ENCODE results near the gene SMAD7.
A peak's percentile ranks its signal among the peaks of the same experiment; 100 is the strongest.

Gene SMAD7

GRCh38 chr18:48959921-48960920, 9.5 kb upstream of the SMAD7 start:
- DNase-seq (ENCODE audit: low read depth in 2 of 2): no peak

- no peak for DNase-seq (ENCODE audit: low read depth in 2 of 2)
These were observed 8.8 kb upstream of the SMAD7 start for GRCh38 chr18:48959551-48959920.

- DNase-seq (ENCODE audit: low read depth in 2 of 2): no peak
These were observed 8.2 kb upstream of the SMAD7 start for GRCh38 chr18:48958951-48959350.

GRCh38 chr18:48957616-48958015, 6.9 kb upstream of the SMAD7 start:
- DNase-seq (ENCODE audit: low read depth in 2 of 2): no peak

- DNase-seq (ENCODE audit: low read depth in 2 of 2): no peak
These were observed 6.4 kb upstream of the SMAD7 start for GRCh38 chr18:48957136-48957535.

- no peak for DNase-seq (ENCODE audit: low read depth in 2 of 2)
These were observed 5.6 kb upstream of the SMAD7 start for GRCh38 chr18:48956356-48956755.

GRCh38 chr18:48955830-48956261, 5.1 kb upstream of the SMAD7 start:
- DNase-seq (ENCODE audit: low read depth in 2 of 2): no peak

GRCh38 chr18:48954886-48955819, 4.4 kb upstream of the SMAD7 start:
- no peak for DNase-seq (ENCODE audit: low read depth in 2 of 2)

- no peak for DNase-seq (ENCODE audit: low read depth in 2 of 2)
These were observed 2.4 kb upstream of the SMAD7 start for GRCh38 chr18:48953104-48953706.

- DNase-seq (ENCODE audit: low read depth in 2 of 2): no peak
These were observed 1.7 kb upstream of the SMAD7 start for GRCh38 chr18:48952287-48953103.

GRCh38 chr18:48951448-48952286, 902 bp upstream of the SMAD7 start:
- peak; percentile 40 to 75 for DNase-seq (ENCODE audit: low read depth in 2 of 2)

- no peak for DNase-seq (ENCODE audit: low read depth in 2 of 2)
These were observed 894 bp downstream of the SMAD7 start for GRCh38 chr18:48949606-48950535.

GRCh38 chr18:48949050-48949605, 1.6 kb downstream of the SMAD7 start:
- no peak for DNase-seq (ENCODE audit: low read depth in 2 of 2)

GRCh38 chr18:48948112-48949049, 2.4 kb downstream of the SMAD7 start:
- no peak for DNase-seq (ENCODE audit: low read depth in 2 of 2)

GRCh38 chr18:48947560-48947959, 3.2 kb downstream of the SMAD7 start:
- no peak for DNase-seq (ENCODE audit: low read depth in 2 of 2)

GRCh38 chr18:48947092-48947491, 3.7 kb downstream of the SMAD7 start:
- no peak for DNase-seq (ENCODE audit: low read depth in 2 of 2)

- no peak for DNase-seq (ENCODE audit: low read depth in 2 of 2)
These were observed 4.4 kb downstream of the SMAD7 start for GRCh38 chr18:48946329-48946835.

GRCh38 chr18:48945953-48946217, 4.9 kb downstream of the SMAD7 start:
- DNase-seq (ENCODE audit: low read depth in 2 of 2): no peak

Data from stimulated activated CD4-positive, alpha-beta T cell treated with anti-CD3 and anti-CD28 coated beads, Interleukin-1b, Interleukin-23, amount 100 ng/mL, for 1 hour (primary cell).